ENCODE measurements around the gene NOD2.

NOD2 gene

GRCh38 chr16:50712956-50713355, 19.6 kb downstream of the NOD2 start:
- DNase-seq (ENCODE audit: extremely low read depth, low read depth) = no peak
- H3K4me3 ChIP-seq (replicated peaks; ENCODE audit: low read depth, low read length) = no peak overlapping the region
- TF ChIP-seq CTCF (IDR thresholded peaks at IDR 0.05; ENCODE audit: low read depth, low read length, missing control alignments) = no peak

- DNase-seq (ENCODE audit: extremely low read depth, low read depth) = no peak
- no peak for TF ChIP-seq CTCF (IDR thresholded peaks at IDR 0.05; ENCODE audit: low read depth, low read length, missing control alignments)
- no peak overlapping the region for H3K4me3 ChIP-seq (replicated peaks; ENCODE audit: low read depth, low read length)
Measured at GRCh38 chr16:50717091-50717490, 23.7 kb downstream of the NOD2 start.

DNA sequence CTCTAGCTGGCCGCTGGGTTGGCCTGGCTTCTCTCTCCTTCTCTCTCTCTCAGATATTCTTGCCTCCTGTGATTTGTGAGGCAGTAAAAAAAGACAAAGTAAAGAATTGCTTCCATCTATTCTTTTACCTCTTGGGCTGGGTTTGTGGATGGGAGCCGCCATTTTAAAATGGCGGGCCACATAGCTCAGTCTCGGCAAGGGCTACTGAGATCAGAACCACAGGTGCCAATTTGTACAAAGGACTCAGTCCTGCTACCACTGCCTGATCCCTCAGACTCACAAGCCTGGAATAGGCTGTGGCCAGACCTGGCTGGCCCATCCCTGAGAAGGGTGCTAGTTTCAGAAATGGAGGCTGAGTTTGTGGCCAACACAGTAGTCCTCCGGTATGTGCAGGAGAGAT, 24.1 kb downstream of the NOD2 start:
- H3K4me3 ChIP-seq (replicated peaks; ENCODE audit: low read depth, low read length) = no peak overlapping the region
- DNase-seq (ENCODE audit: extremely low read depth, low read depth) = no peak
- no peak for TF ChIP-seq CTCF (IDR thresholded peaks at IDR 0.05; ENCODE audit: low read depth, low read length, missing control alignments)

DNA sequence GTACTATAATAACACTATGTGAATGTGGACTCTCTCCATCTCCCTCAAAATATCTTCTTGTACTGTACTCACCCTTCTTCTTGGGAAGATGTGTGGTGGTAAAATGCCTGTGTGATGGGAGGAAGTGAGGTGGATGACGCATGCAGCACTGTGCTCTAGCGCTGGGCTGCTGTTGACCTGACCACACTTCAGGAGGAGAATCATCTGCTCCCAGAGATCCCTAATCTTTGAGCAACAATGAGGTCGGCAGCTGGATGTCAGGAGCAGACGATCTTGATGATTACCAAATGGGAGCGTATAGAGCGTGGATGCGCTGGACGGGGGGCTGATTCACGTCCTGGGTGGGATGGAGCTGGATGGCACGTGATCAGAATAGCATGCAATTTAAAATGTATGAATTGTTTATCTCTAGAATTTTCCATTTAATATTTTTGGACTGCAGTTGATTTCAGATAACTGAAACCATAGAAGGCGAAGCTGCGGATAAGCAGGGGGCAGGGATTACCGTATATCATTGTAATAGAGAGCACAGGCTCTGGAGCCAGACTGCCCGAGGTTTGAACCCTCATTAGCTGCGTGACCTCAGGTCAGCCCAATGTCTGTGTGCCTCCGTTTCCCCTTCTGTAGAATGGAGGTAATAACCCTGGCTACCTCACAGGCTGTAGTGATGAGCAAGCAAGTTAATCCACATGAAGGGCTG, 24.8 kb downstream of the NOD2 start:
- TF ChIP-seq CTCF (IDR thresholded peaks at IDR 0.05; ENCODE audit: low read depth, low read length, missing control alignments) = no peak
- DNase-seq (ENCODE audit: extremely low read depth, low read depth) = no peak
- H3K4me3 ChIP-seq (replicated peaks; ENCODE audit: low read depth, low read length) = no peak overlapping the region

DNA sequence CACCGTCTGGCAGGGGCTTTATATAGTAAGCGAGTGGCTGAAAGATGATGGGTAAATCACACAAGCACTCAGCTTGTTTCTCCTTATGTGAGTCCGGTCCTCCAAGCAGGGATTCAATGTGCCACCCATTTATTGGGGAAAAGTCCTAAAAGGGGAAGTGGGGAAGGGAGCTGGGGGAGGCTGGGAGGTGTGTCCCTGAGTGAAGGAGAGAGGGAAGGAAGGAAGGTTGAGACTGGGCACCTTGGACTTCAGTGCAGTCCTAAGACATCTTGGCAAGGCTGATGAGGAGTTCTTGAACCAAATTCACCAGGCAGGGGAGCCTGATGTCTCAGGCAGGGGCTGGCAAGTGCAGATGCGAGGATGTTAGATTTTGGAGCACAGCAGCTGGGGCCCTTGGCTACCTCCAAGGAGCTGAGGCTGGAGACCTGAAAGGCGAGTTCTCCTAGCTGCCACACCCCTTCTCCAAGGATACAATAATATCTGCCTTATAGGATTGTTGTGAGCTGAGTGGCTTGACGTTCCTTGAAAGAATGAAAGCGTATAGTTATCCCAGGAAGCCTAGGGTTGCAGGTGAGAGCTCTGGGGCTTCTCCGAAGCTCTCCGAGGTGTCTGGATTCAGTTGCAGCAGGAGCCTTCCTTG, 25.5 kb downstream of the NOD2 start:
- TF ChIP-seq CTCF (IDR thresholded peaks at IDR 0.05; ENCODE audit: low read depth, low read length, missing control alignments) = no peak
- H3K4me3 ChIP-seq (replicated peaks; ENCODE audit: low read depth, low read length) = no peak overlapping the region
- no peak for DNase-seq (ENCODE audit: extremely low read depth, low read depth)

DNA sequence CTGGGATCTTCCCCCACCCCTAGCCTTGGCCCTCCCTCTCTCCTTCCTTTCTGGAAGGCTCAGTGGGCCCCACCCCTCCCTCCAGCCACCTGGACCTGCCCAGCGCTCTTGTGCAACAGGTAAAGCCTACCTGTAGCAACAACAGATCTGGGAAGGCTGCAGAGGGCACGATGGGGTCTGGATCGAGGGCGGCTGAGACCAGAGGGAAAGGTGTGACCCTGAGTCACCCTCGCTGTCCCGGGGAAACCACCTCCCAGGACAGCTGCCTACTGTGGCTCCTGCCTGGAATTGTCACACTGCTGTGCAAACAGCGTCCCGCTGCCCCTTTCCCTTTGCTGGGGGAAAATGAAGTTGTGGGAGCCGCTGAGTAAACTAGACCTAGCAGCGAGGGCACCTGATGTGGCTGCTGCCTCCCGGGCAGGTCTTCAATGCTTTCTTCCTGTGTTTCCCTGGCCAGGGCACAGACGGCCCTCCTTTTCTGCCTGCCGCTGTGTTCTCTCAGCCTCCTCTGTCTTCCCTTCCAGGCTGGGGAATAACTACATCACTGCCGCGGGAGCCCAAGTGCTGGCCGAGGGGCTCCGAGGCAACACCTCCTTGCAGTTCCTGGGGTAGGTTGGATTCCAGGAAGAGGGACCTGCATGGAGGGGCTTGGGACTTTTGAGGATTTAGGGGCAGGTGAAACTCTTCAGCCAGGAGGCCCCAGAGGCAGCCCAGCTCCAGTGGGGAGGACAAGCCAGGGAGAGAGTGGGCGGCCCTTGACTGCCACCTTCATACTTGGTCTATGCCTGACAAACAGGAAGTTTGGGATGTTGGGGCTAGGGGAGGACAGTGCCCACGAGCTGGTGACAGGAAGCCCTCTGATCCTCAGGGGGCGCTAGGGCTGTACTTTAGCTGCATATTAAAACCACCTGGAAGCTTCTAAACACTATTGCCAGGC, 26.3 kb downstream of the NOD2 start:
- H3K4me3 ChIP-seq (replicated peaks; ENCODE audit: low read depth, low read length) = no peak overlapping the region
- no peak for DNase-seq (ENCODE audit: extremely low read depth, low read depth)
- TF ChIP-seq CTCF (IDR thresholded peaks at IDR 0.05; ENCODE audit: low read depth, low read length, missing control alignments) = no peak
